ENCODE data around the gene HSP90AB1. TPM values are rescaled to one million over a fixed set of nuclear protein-coding genes. Genes with fewer than 3 reads are reported as not detected.

Gene HSP90AB1
- total and polyA plus RNA-seq, 2 experiments from 2014 or later, result 440 to 891 TPM

GRCh38 chr6:44248579-44248978 lies 1.7 kb downstream of the HSP90AB1 start:
- H4K20me1 ChIP-seq (ENCODE audit: insufficient read depth, poor library complexity, severe bottlenecking), result peaks cover 65% of the 10 kb centered on the region
- H3K9me2 ChIP-seq (replicated peaks; ENCODE audit: insufficient read depth), result no peaks in the 10 kb centered on the region
- H3K9me3 ChIP-seq (ENCODE audit: low read depth), result no peaks in the 10 kb centered on the region
- H3K4me2 ChIP-seq, result peak overlapping the region; percentile 88
- peak overlapping the region; percentile 99 for H3K4me3 ChIP-seq
- 58% methylated on average over 1 of the region's 1 CpG for WGBS (ENCODE audit: low lambda C conversion rate, missing lambda C conversion rate)
- H3K79me2 ChIP-seq, result peaks cover 63% of the 10 kb centered on the region
- H2AFZ ChIP-seq, result no peak overlapping the region
- DNase-seq (ENCODE audit: low spot score), result no peak
- no peak for TF ChIP-seq EZH2phosphoT487 (IDR thresholded peaks at IDR 0.05; ENCODE audit: low read depth, severe bottlenecking, unreplicated experiment)
- TF ChIP-seq, protein P1, sequence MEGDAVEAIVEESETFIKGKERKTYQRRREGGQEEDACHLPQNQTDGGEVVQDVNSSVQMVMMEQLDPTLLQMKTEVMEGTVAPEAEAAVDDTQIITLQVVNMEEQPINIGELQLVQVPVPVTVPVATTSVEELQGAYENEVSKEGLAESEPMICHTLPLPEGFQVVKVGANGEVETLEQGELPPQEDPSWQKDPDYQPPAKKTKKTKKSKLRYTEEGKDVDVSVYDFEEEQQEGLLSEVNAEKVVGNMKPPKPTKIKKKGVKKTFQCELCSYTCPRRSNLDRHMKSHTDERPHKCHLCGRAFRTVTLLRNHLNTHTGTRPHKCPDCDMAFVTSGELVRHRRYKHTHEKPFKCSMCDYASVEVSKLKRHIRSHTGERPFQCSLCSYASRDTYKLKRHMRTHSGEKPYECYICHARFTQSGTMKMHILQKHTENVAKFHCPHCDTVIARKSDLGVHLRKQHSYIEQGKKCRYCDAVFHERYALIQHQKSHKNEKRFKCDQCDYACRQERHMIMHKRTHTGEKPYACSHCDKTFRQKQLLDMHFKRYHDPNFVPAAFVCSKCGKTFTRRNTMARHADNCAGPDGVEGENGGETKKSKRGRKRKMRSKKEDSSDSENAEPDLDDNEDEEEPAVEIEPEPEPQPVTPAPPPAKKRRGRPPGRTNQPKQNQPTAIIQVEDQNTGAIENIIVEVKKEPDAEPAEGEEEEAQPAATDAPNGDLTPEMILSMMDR (IDR thresholded peaks at IDR 0.05; ENCODE audit: poor library complexity), result no peak
- no peak for TF ChIP-seq EZH2 (IDR thresholded peaks at IDR 0.05; ENCODE audit: borderline replicate concordance)
- H3K4me1 ChIP-seq (ENCODE audit: insufficient read depth), result peaks cover 16% of the 10 kb centered on the region
- no peaks in the 10 kb centered on the region for H3K36me3 ChIP-seq (replicated peaks; ENCODE audit: insufficient read depth, low read depth)
- H3K27ac ChIP-seq, result peak overlapping the region; percentile 97
- no peaks in the 10 kb centered on the region for H3K27me3 ChIP-seq

DNA sequence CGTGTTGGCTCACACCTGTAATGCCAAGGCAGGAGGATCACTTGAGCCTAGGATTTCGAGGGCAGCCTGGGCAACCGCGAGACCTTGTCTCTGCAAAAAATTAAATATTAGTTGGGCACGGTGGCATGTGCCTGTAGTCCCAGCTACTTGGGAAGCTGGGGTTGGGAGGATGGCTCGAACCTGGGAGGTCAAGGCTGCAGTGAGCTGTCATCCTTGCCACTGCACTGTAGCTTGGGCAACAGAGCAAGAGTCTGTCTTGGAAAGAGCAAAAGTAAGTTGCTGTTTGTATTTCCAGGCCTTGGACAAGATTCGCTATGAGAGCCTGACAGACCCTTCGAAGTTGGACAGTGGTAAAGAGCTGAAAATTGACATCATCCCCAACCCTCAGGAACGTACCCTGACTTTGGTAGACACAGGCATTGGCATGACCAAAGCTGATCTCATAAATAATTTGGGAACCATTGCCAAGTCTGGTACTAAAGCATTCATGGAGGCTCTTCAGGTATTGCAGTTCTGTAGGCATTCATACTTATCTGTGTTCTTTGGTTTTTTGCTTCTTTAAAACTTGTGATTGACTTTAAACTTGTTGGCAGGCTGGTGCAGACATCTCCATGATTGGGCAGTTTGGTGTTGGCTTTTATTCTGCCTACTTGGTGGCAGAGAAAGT lies 2.3 kb downstream of the HSP90AB1 start:
- H3K27me3 ChIP-seq, result no peaks in the 10 kb centered on the region
- H4K20me1 ChIP-seq (ENCODE audit: insufficient read depth, poor library complexity, severe bottlenecking), result peaks cover 72% of the 10 kb centered on the region
- DNase-seq (ENCODE audit: low spot score), result no peak
- H3K79me2 ChIP-seq, result peaks cover 69% of the 10 kb centered on the region
- peak overlapping the region; percentile 97 for H3K27ac ChIP-seq
- H3K4me3 ChIP-seq, result peak overlapping the region; percentile 99
- H3K9me3 ChIP-seq (ENCODE audit: low read depth), result no peaks in the 10 kb centered on the region
- peak overlapping the region; percentile 88 for H3K4me2 ChIP-seq
- 85% methylated on average over 9 of the region's 9 CpGs for WGBS (ENCODE audit: low lambda C conversion rate, missing lambda C conversion rate)
- H3K36me3 ChIP-seq (replicated peaks; ENCODE audit: insufficient read depth, low read depth), result no peaks in the 10 kb centered on the region
- no peak overlapping the region for H2AFZ ChIP-seq
- H3K9me2 ChIP-seq (replicated peaks; ENCODE audit: insufficient read depth), result no peaks in the 10 kb centered on the region
- TF ChIP-seq EZH2 (IDR thresholded peaks at IDR 0.05; ENCODE audit: borderline replicate concordance) (no peak), EZH2phosphoT487 (IDR thresholded peaks at IDR 0.05; ENCODE audit: low read depth, severe bottlenecking, unreplicated experiment) (no peak)
- TF ChIP-seq, protein P1 (IDR thresholded peaks at IDR 0.05; ENCODE audit: poor library complexity), result no peak
- peaks cover 16% of the 10 kb centered on the region for H3K4me1 ChIP-seq (ENCODE audit: insufficient read depth)

DNA sequence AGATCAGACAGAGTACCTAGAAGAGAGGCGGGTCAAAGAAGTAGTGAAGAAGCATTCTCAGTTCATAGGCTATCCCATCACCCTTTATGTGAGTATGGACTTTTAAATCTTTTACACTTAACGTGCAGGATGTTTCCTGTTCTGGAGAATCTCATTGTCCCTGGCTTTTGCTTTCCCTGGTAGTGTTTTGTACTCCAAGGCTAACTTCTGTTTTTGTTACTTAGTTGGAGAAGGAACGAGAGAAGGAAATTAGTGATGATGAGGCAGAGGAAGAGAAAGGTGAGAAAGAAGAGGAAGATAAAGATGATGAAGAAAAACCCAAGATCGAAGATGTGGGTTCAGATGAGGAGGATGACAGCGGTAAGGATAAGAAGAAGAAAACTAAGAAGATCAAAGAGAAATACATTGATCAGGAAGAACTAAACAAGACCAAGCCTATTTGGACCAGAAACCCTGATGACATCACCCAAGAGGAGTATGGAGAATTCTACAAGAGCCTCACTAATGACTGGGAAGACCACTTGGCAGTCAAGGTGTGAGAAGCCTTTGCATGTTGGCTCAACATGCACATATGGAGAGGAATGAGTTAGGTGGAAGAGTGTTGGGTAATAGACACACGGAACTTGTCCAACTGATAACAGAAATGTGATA lies 3.3 kb downstream of the HSP90AB1 start:
- H3K4me2 ChIP-seq, result peak overlapping the region; percentile 88
- no peaks in the 10 kb centered on the region for H3K9me2 ChIP-seq (replicated peaks; ENCODE audit: insufficient read depth)
- peaks cover 71% of the 10 kb centered on the region for H3K79me2 ChIP-seq
- DNase-seq (ENCODE audit: low spot score), result no peak
- no peak overlapping the region for H3K4me3 ChIP-seq
- no peaks in the 10 kb centered on the region for H3K9me3 ChIP-seq (ENCODE audit: low read depth)
- 83% methylated on average over 6 of the region's 6 CpGs for WGBS (ENCODE audit: low lambda C conversion rate, missing lambda C conversion rate)
- no peaks in the 10 kb centered on the region for H3K27me3 ChIP-seq
- peaks cover 16% of the 10 kb centered on the region for H3K4me1 ChIP-seq (ENCODE audit: insufficient read depth)
- no peak for TF ChIP-seq EZH2 (IDR thresholded peaks at IDR 0.05; ENCODE audit: borderline replicate concordance)
- TF ChIP-seq, protein P1 (IDR thresholded peaks at IDR 0.05; ENCODE audit: poor library complexity), result no peak
- TF ChIP-seq EZH2phosphoT487 (IDR thresholded peaks at IDR 0.05; ENCODE audit: low read depth, severe bottlenecking, unreplicated experiment), result no peak
- peaks cover 80% of the 10 kb centered on the region for H4K20me1 ChIP-seq (ENCODE audit: insufficient read depth, poor library complexity, severe bottlenecking)
- no peak overlapping the region for H2AFZ ChIP-seq
- no peak overlapping the region for H3K27ac ChIP-seq
- H3K36me3 ChIP-seq (replicated peaks; ENCODE audit: insufficient read depth, low read depth), result no peaks in the 10 kb centered on the region

All from hepatocyte (in vitro differentiated cells).